DOHH2 (cell line): ENCODE data around the gene MYT1.

Experiments used
- H3F3A ChIP-seq: fragments of 200-600 bp; sonication (generic), shearing (Covaris generic); 2 replicates; pipeline ENCODE4 v1.6.0; 2016; ENCODE audit warnings: antibody characterized with exemption, mild to moderate bottlenecking; ENCODE audit not compliant: control insufficient read depth, insufficient read depth
- H3K27ac ChIP-seq: fragments of 200-600 bp; sonication (generic); 2 replicates; pipeline ENCODE4 v1.5.1; 2014; ENCODE audit warnings: low read depth, mild to moderate bottlenecking, low read length, moderate library complexity
- H3K27me3 ChIP-seq: fragments of 200-600 bp; sonication (generic); 2 replicates; pipeline ENCODE4 v1.6.1; 2014; ENCODE audit warnings: mild to moderate bottlenecking, low read length, mixed read lengths; ENCODE audit not compliant: control insufficient read depth
- H3K36me3 ChIP-seq: fragments of 200-600 bp; sonication (generic); 2 replicates; pipeline ENCODE4 v1.6.1; 2014; ENCODE audit warnings: mild to moderate bottlenecking, low read length, moderate library complexity, mixed read lengths; ENCODE audit not compliant: control insufficient read depth
- H3K4me1 ChIP-seq: fragments of 200-600 bp; sonication (generic); 2 replicates; pipeline ENCODE4 v1.6.1; 2014; ENCODE audit warnings: mild to moderate bottlenecking, low read length, mixed read lengths; ENCODE audit not compliant: control insufficient read depth
- H3K4me2 ChIP-seq: fragments of 200-600 bp; sonication (generic); 2 replicates; pipeline ENCODE4 v1.6.0; 2014; ENCODE audit warnings: mild to moderate bottlenecking, low read length, moderate library complexity
- H3K4me3 ChIP-seq: fragments of 200-600 bp; sonication (generic); 2 replicates; pipeline ENCODE4 v1.5.1; 2014; ENCODE audit warnings: mild to moderate bottlenecking, low read length, mixed read lengths
- H3K79me2 ChIP-seq: fragments of 200-600 bp; sonication (generic); 2 replicates; pipeline ENCODE4 v1.6.1; 2014; ENCODE audit warnings: mild to moderate bottlenecking, low read length, mixed read lengths; ENCODE audit not compliant: control insufficient read depth
- H3K9me2 ChIP-seq: fragments of 200-600 bp; sonication (generic); replicated peaks from 2 replicates; pipeline ENCODE4 v1.6.1; 2014; ENCODE audit warnings: mild to moderate bottlenecking, low read length, mixed read lengths; ENCODE audit not compliant: control insufficient read depth
- H3K9me3 ChIP-seq: fragments of 200-600 bp; sonication (generic); 2 replicates; pipeline ENCODE4 v1.6.1; 2014; ENCODE audit warnings: antibody characterized with exemption, low read length, mixed read lengths; ENCODE audit not compliant: control insufficient read depth, insufficient read depth
- H4K20me1 ChIP-seq: fragments of 200-600 bp; sonication (generic); 2 replicates; pipeline ENCODE4 v1.6.0; 2014; ENCODE audit warnings: low read depth, mild to moderate bottlenecking, antibody characterized with exemption, low read length, moderate library complexity; ENCODE audit not compliant: control insufficient read depth, insufficient read depth
- CTCF ChIP-seq: fragments of 200-600 bp; sonication (generic); IDR thresholded peaks from one replicate; pipeline ENCODE4 v1.5.1; 2014; ENCODE audit warnings: antibody characterized with exemption, mild to moderate bottlenecking, low read depth, low read length; ENCODE audit not compliant: poor library complexity, severe bottlenecking
- EZH2phosphoT487 ChIP-seq: fragments of 200-600 bp; sonication (generic); IDR thresholded peaks from 2 replicates; pipeline ENCODE4 v1.6.1; 2017; ENCODE audit warnings: borderline replicate concordance, mild to moderate bottlenecking, antibody characterized with exemption, low read length, moderate library complexity, mixed read lengths

MYT1 gene

GRCh38 chr20:64196309-64196708 lies 32.1 kb downstream of the MYT1 start:
- Histone ChIP-seq H3K9me2 (no peaks in the 10 kb centered on the region), H3K9me3 (no peaks in the 10 kb centered on the region), H3K4me2 (no peak overlapping the region), H3F3A (no peaks in the 10 kb centered on the region), H3K79me2 (no peaks in the 10 kb centered on the region), H3K27ac (no peak overlapping the region), H3K4me3 (no peak overlapping the region), H3K4me1 (no peaks in the 10 kb centered on the region), H4K20me1 (no peaks in the 10 kb centered on the region), H3K36me3 (no peaks in the 10 kb centered on the region), H3K27me3 (peaks cover 10% of the 10 kb centered on the region)
- TF ChIP-seq EZH2phosphoT487 (no peak), CTCF (no peak)

- no peak overlapping the region for H3K27ac ChIP-seq
- no peaks in the 10 kb centered on the region for H3K4me1 ChIP-seq
- no peaks in the 10 kb centered on the region for H4K20me1 ChIP-seq
- H3K9me3 ChIP-seq: no peaks in the 10 kb centered on the region
- no peak overlapping the region for H3K4me3 ChIP-seq
- no peaks in the 10 kb centered on the region for H3K9me2 ChIP-seq
- H3K79me2 ChIP-seq: no peaks in the 10 kb centered on the region
- TF ChIP-seq CTCF (no peak), EZH2phosphoT487 (no peak)
- H3K4me2 ChIP-seq: no peak overlapping the region
- H3K27me3 ChIP-seq: peaks cover 15% of the 10 kb centered on the region
- H3F3A ChIP-seq: no peaks in the 10 kb centered on the region
- no peaks in the 10 kb centered on the region for H3K36me3 ChIP-seq
Measured at GRCh38 chr20:64196847-64197306, 32.6 kb downstream of the MYT1 start.

GRCh38 chr20:64198347-64198746 lies 34.1 kb downstream of the MYT1 start:
- H3K9me2 ChIP-seq: no peaks in the 10 kb centered on the region
- no peaks in the 10 kb centered on the region for H3K9me3 ChIP-seq
- no peaks in the 10 kb centered on the region for H3F3A ChIP-seq
- H3K27me3 ChIP-seq: peaks cover 21% of the 10 kb centered on the region
- H3K4me2 ChIP-seq: no peak overlapping the region
- no peaks in the 10 kb centered on the region for H3K79me2 ChIP-seq
- TF ChIP-seq EZH2phosphoT487: no peak
- H3K27ac ChIP-seq: no peak overlapping the region
- H3K4me3 ChIP-seq: no peak overlapping the region
- no peaks in the 10 kb centered on the region for H3K4me1 ChIP-seq
- H4K20me1 ChIP-seq: no peaks in the 10 kb centered on the region
- H3K36me3 ChIP-seq: no peaks in the 10 kb centered on the region

- Histone ChIP-seq H3K9me2 (no peaks in the 10 kb centered on the region), H3F3A (no peaks in the 10 kb centered on the region), H3K4me1 (no peaks in the 10 kb centered on the region), H3K27me3 (peaks cover 21% of the 10 kb centered on the region), H3K79me2 (no peaks in the 10 kb centered on the region), H3K4me2 (no peak overlapping the region), H3K4me3 (no peak overlapping the region), H3K36me3 (no peaks in the 10 kb centered on the region), H3K27ac (no peak overlapping the region), H3K9me3 (no peaks in the 10 kb centered on the region), H4K20me1 (no peaks in the 10 kb centered on the region)
- TF ChIP-seq CTCF: no peak
- TF ChIP-seq EZH2phosphoT487: no peak
Measured at GRCh38 chr20:64199395-64199794, 35.1 kb downstream of the MYT1 start.
